CD4-positive, alpha-beta T cell treated with Interleukin-6 for 4 hours (primary cell): ENCODE measurements around the gene MTA1.
A peak's percentile ranks its signal among the peaks of the same experiment; 100 is the strongest.

Experiments used
- DNase-seq: peaks from one replicate; pipeline ENCODE4 v3.0.0-alpha.2; 2020; ENCODE audit warnings: mixed read lengths

The MTA1 gene

DNA sequence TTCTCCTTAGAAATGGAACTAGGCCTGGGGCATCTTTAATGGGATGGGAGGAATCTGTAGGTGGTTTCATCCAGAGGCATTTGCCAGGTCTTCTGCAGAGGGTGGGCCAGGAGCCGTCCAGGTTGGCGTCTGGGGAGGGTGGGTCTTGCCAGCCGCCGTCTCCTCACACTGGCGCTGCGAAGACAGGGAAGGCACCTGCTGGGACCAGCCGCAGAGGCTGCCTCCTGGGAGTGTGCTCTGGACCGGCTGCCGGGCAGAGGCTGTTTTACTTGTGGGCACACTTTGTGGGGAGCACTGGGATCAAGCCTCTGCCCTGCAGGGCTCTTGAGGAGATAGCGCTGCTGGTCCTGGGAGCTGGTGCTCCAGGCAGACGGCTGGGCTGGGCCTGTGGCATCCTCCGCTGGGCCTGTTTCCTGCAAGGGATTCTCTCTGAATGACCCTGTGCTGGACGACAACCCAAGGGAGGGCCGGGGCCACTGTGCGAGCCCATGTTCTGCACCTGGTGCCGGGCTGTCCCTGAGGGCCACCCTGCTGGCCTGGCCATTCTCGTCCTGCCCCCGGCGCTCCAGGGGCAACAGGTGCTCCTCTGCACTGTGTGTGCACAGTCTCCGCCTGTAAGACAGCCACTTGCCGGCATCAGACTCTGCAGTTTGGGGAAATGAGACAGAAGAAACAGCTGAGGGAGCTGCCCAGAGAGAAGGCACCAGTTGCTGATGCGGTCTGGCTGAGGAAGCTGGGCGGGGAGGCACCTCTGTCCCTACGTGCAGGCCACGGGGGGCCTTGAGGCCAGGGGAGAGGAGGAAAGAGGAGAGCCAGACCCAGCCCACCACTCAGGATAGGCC is 31.3 kb upstream of the MTA1 start:
- no peak for DNase-seq

DNA sequence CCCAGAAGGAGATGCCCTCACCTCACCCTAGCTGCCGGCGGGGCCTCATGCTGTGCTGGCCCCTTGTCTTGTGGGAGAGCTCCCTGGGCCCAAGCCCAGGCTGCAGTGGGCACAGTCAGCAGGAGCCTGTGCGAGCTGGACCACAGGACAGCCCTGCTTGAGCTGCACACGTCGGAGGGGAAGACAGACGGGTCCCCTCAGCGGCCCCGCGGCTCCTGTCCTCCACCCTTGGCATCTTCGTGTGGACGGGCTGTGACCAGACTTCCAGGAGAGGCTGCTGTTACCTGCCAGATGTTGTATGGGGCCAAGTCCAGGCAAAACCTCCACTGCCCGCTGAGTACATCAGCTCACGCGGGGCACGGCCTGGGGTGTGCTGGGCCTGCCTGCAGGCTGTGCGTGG is 30.7 kb upstream of the MTA1 start:
- no peak for DNase-seq

DNA sequence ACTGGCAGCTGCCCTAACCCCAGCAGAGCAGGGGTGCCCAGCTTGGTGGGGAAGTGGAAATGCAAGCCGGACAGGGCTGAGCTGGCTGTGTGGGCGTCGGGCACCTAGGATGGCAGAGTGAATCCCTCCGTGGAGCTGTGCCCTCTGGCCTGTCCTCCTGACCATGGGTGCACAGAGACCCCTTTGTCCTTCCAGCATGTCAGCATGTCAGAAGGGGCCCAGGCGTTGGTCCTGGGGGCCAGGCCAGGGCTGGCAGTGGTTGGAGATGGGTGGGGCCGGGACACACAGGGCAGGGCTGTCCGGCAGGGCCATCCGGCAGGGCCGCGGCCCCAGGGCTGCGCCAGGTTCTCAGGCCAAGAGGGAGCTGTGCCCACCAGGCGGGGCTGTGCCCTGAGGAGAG is 30.1 kb upstream of the MTA1 start:
- DNase-seq, result no peak

- DNase-seq, result no peak
Measured at GRCh38 chr14:105389976-105390848, 29.4 kb upstream of the MTA1 start.

- DNase-seq, result no peak
Measured at GRCh38 chr14:105390849-105391500, 28.7 kb upstream of the MTA1 start.

GRCh38 chr14:105391541-105391940 is 28.1 kb upstream of the MTA1 start:
- DNase-seq, result no peak

DNA sequence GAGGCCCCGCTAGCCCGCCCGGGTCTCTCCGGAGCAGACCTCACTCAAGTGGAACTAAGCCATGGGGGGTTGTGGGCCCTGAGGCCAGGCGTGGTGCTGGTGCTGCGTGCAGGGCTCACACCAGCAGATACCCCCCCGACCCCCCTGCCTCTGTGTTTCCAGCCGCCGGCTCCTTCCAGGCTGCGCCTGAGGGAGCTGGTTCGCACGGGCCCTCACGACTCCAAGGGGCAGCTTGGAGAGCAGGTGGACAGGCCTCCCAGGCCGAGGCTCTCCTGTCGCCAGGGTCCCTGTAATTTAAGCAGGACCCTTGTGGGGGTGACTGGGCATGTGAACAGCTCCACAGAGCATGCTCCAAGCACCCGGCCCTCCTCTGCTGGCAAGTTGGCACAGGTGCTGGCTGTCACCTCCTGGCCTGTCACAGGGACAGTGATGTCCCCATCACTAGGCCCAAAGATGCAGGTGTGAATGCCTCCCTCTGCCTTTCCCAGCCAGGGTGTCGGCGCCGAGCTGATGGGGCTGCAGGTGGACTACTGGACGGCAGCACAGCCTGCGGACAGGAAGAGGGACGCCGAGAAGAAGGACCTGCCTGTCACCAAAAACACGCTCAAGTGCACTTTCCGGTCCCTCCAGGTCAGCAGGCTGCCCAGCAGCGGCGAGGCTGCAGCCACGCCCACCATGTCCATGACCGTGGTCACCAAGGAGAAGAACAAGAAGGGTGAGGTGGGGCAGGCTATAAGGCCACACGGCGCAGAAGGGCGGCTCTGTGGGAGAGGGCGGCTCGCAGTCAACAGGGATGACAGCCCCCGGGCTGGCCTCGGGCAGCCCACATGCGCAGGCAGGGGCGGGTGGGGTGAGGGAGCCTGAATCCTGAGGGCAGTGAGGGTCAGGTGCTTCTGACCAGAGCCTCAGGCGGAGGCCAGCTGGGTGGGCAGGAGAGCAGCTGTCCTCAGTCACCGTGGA is 27.2 kb upstream of the MTA1 start:
- DNase-seq, result no peak

GRCh38 chr14:105393151-105393550 is 26.5 kb upstream of the MTA1 start:
- DNase-seq, result no peak

GRCh38 chr14:105394714-105395537 is 24.7 kb upstream of the MTA1 start:
- no peak for DNase-seq

- no peak for DNase-seq
Measured at GRCh38 chr14:105395538-105395854, 24.1 kb upstream of the MTA1 start.

DNA sequence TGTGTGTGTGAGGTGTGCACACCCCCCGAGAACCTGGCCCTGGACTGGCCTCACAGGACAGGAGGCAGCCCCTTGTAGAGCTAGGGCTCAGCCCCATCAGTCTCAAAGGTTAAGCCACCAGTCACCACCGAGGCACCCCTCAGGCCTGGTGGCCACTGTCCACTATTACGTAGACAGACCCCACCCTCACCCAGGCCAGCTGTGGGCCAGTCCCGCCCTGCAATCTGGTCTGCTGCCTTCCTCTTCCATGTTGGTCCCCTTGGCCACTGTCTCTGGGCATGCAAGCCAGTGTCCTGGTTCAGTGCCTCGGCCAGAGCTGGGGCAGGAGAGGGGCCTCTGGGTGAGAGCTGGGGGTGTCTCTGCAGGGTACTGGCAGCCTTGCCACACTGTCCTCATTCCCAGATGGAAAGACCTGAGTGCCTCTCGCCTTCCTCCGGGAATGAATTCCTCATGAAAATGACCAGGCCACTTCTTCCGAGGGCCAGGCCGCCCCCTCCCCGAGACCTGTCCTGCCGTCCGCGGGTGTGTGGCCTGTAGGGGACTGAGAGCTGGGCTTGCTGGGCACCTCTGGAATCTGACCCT is 22.2 kb upstream of the MTA1 start:
- no peak for DNase-seq

GRCh38 chr14:105398044-105398725 is 21.4 kb upstream of the MTA1 start, which contains the start of gene TEX22:
TEX22 (plus strand) TSS chr14:105398538; CDS start chr14:105399341, 803 bp downstream.
- peak; percentile 93 for DNase-seq

- peak; percentile 54 for DNase-seq
Measured at GRCh38 chr14:105398726-105399465, 20.7 kb upstream of the MTA1 start.

DNA sequence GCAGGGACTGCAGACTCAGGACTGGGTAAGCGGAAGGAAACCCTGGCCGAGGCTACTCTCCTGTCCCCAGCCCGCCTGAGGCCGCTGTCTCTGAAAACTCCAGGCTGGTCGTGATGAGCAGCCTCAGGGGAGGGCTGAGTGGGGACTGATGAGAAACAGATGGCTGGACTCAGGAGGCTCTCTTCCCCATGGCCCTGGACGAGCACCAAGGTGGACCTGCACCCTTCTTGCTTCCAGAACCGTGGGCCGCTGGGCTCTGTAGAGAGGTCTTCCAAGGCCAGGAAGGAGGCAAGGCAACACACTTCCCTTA is 20.2 kb upstream of the MTA1 start:
- no peak for DNase-seq

GRCh38 chr14:105400016-105400415 is 19.6 kb upstream of the MTA1 start:
- no peak for DNase-seq

DNA sequence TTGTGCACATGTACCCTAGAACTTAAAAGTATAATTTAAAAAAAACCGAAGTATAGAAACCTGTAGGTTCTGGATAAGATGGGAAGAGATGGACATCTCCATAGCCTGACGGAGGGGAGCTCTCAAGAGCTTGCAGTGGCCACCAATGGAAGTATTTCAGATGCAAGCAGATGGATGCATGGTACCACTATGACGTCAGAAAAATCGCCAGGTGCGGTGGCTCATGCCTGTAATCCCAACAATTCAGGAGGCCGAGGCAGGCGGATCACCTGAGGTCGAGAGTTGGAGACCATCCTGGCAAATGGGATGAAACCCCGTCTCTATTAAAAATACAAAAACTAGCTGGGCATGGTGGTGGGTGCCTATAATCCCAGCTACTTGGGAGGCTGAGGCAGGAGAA is 17.9 kb upstream of the MTA1 start:
- no peak for DNase-seq

DNA sequence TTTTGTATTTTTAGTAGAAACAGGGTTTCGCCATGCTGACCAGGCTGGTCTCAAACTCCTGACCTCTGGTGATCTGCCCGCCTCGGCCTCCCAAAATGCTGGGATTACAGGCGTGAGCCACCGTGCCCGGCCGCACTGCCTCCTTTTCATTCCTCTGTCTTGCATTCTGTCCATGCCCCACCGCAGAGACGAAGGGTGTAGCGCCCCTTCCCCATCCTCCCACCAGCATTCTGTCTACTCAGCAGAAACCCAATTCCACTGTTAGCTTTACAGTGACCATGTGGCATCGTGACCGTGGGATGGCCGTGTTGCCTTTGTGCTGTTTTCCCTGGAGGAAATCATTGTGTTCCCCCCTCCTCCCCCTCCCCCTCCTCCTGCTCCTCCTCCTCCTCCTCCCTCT is 11.0 kb upstream of the MTA1 start:
- DNase-seq, result no peak

DNA sequence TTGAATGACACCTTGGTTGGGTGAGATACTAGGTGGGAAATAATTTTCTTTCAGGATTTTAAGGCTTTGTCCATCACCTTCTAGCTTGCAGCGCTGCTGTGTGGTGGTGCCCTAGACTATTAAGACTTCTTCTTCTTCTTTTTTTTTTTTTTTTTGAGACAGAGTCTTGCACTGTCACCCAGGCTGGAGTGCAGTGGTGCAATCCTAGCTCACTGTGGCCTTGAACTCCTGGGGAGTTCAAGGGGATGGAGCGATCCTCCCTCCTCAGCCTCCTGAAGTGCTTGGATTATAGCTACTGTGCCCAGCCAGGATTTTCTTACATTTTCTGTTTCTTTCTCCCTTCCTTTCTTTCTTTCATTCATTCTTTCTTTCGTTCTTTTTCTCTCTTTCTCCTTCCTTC is 10.3 kb upstream of the MTA1 start:
- no peak for DNase-seq

DNA sequence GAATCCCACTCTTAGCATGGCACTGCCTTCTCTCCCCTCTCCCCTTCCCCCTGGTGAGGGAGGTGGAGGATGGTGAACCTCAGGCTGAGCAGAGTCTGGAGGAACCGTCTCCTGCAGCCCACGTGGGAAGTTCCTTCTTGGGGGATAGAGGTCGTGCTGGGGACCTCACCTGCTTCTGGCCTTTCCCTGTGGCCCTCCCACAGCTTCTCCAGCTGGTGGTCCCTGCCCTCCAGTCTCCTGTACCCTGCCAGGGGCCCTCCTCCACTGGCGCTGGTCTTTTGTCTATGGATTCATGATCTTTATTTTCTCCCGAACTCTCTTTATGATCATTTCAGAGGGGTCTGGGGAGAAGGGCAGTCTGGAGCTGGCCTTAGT is 9.0 kb upstream of the MTA1 start:
- DNase-seq, result no peak
